OCI-LY3 (cell line): ENCODE results near the gene CRAT.

Experiments
- H2AFZ ChIP-seq: fragments of 200-600, 300-600 bp; shearing (Covaris generic); 2 replicates; pipeline ENCODE4 v1.6.0; 2014; ENCODE audit warnings: antibody characterized with exemption, low read depth, low read length
- H3K27ac ChIP-seq: fragments of 200-600, 300-600 bp; sonication (generic); 2 replicates; pipeline ENCODE4 v1.5.1; 2014; ENCODE audit warnings: mild to moderate bottlenecking, low read length, moderate library complexity, mixed read lengths
- H3K27me3 ChIP-seq: fragments of 200-600, 300-600 bp; sonication (generic); 2 replicates; pipeline ENCODE4 v1.6.1; 2014; ENCODE audit warnings: low read depth, low read length, mixed read lengths
- H3K36me3 ChIP-seq: fragments of 200-600, 300-600 bp; sonication (generic); replicated peaks from 2 replicates; pipeline ENCODE3; 2014; ENCODE audit warnings: low read depth, low read length, mixed read lengths
- H3K4me1 ChIP-seq: fragments of 300-600, 200-600 bp; sonication (generic); 2 replicates; pipeline ENCODE4 v1.6.1; 2014; ENCODE audit warnings: low read length, mixed read lengths
- H3K4me2 ChIP-seq: fragments of 200-600, 300-600 bp; sonication (generic); 2 replicates; pipeline ENCODE4 v1.6.1; 2014; ENCODE audit warnings: low read length, mixed read lengths
- H3K4me3 ChIP-seq: fragments of 300-600, 200-600 bp; sonication (generic); 2 replicates; pipeline ENCODE4 v1.5.1; 2014; ENCODE audit warnings: antibody characterized with exemption, mild to moderate bottlenecking, low read length, moderate library complexity
- H3K79me2 ChIP-seq: fragments of 300-600, 200-600 bp; shearing (Covaris generic); 2 replicates; pipeline ENCODE4 v1.6.1; 2014; ENCODE audit warnings: mild to moderate bottlenecking, low read length, mixed read lengths
- H3K9ac ChIP-seq: fragments of 300-600, 200-600 bp; shearing (Covaris generic); 2 replicates; pipeline ENCODE4 v1.6.0; 2014; ENCODE audit warnings: mild to moderate bottlenecking, low read length, moderate library complexity
- H3K9me3 ChIP-seq: fragments of 200-600, 300-600 bp; shearing (Covaris generic); 2 replicates; pipeline ENCODE4 v1.6.1; 2014; ENCODE audit warnings: low read length, mixed read lengths; ENCODE audit not compliant: insufficient read depth
- H4K20me1 ChIP-seq: fragments of 200-600, 300-600 bp; sonication (generic); 2 replicates; pipeline ENCODE4 v1.6.1; 2016; ENCODE audit warnings: low read length, mixed read lengths; ENCODE audit not compliant: insufficient read depth
- EZH2phosphoT487 ChIP-seq: fragments of 200-600 bp; shearing (Covaris generic); IDR thresholded peaks from 2 replicates; pipeline ENCODE4 v1.6.1; 2018; ENCODE audit warnings: antibody characterized with exemption, mixed run types, low read depth
- TF ChIP-seq, protein P1 (sequence below): fragments of 200-600, 300-600 bp; sonication (generic); IDR thresholded peaks from 2 replicates; pipeline ENCODE4 v1.5.1; 2014; ENCODE audit warnings: antibody characterized with exemption, low read length, low read depth

The CRAT gene

DNA sequence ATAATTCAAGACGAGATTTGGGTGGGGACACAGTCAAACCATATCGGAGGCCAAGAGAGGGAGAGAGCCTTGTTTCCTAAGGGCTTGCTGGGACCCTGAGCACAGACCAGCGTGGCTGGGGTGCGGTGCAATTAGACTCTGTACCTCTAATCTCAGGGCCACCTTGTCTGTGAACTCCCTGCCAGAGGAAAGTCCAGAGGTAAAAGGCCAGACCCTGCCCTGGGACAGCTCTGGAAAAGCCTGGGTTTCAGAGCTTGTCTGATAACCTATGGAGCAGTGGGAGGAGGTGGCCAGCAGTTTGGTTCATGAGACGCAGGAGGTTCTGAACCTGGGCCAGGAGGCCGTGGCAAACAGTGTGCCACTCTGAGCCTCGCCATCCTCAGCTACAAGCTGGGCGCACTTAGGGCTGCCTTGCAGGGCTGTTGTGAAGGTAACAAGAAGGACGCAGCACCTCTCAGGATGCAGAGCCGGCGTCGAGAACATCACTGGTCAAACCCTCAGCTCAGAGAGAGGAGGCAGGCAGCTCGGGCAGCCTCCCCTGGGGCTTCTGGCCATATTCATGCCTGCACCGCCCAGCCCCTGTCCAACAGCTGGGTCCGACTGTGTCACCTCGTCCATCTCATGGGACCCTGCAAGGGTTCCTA, 34.5 kb downstream of the CRAT start:
- no peaks in the 10 kb centered on the region for H4K20me1 ChIP-seq
- no peaks in the 10 kb centered on the region for H3K79me2 ChIP-seq
- no peak overlapping the region for H3K9ac ChIP-seq
- H3K27me3 ChIP-seq: no peaks in the 10 kb centered on the region
- H3K36me3 ChIP-seq: no peaks in the 10 kb centered on the region
- H3K4me1 ChIP-seq: peaks cover 2% of the 10 kb centered on the region; the same call in 1 of the 2 replicates
- no peak overlapping the region for H3K4me2 ChIP-seq
- H3K9me3 ChIP-seq: no peaks in the 10 kb centered on the region
- no peak overlapping the region for H2AFZ ChIP-seq
- H3K4me3 ChIP-seq: no peak overlapping the region
- no peak overlapping the region for H3K27ac ChIP-seq
- TF ChIP-seq EZH2phosphoT487: no peak
- TF ChIP-seq, protein P1, sequence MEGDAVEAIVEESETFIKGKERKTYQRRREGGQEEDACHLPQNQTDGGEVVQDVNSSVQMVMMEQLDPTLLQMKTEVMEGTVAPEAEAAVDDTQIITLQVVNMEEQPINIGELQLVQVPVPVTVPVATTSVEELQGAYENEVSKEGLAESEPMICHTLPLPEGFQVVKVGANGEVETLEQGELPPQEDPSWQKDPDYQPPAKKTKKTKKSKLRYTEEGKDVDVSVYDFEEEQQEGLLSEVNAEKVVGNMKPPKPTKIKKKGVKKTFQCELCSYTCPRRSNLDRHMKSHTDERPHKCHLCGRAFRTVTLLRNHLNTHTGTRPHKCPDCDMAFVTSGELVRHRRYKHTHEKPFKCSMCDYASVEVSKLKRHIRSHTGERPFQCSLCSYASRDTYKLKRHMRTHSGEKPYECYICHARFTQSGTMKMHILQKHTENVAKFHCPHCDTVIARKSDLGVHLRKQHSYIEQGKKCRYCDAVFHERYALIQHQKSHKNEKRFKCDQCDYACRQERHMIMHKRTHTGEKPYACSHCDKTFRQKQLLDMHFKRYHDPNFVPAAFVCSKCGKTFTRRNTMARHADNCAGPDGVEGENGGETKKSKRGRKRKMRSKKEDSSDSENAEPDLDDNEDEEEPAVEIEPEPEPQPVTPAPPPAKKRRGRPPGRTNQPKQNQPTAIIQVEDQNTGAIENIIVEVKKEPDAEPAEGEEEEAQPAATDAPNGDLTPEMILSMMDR: no peak

DNA sequence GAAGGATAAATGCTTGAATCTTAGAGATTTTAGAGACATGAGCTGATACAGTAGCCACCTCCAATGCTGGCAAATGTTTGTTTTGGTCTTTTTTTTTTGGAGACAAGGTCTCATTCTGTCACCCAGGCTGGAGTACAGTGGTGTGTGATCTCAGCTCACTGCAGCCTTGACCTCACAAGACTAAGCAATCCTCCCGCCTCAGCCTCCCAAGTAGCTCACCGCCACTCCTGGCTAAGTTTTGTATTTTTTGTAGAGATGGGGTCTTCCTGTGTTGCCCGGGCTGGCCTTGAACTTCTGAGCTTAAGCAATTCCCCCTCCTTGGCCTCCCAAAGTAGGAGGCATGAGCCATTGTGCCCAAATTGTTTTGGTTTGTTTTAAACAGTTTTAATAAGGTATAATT, 36.5 kb downstream of the CRAT start:
- Histone ChIP-seq H3K27me3 (no peaks in the 10 kb centered on the region), H3K36me3 (no peaks in the 10 kb centered on the region), H3K4me3 (no peak overlapping the region), H3K79me2 (no peaks in the 10 kb centered on the region), H3K9ac (no peak overlapping the region), H3K4me1 (no peaks in the 10 kb centered on the region), H2AFZ (no peak overlapping the region), H4K20me1 (no peaks in the 10 kb centered on the region), H3K4me2 (no peak overlapping the region), H3K27ac (no peak overlapping the region), H3K9me3 (no peaks in the 10 kb centered on the region)
- no peak for TF ChIP-seq EZH2phosphoT487
- TF ChIP-seq, protein P1: no peak

DNA sequence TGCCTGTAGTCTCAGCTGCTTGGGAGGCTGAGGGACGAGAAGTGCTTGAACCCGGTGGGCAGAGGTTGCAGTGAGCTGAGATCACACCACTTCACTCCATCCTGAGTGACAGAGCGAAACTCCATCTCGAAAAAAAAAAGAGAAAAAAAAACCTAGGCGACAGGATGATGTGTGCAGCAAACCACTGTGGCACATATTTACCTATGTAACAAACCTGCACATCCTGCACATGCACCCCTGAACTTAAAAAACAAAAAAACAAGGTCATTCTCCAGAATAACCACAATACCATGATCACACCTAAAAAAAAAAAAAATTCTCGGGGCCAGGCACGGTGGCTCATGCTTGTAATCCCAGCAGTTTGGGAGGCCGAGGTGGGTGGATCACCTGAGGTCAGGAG, 37.2 kb downstream of the CRAT start:
- Histone ChIP-seq H4K20me1 (no peaks in the 10 kb centered on the region), H3K4me3 (no peak overlapping the region), H3K4me1 (no peaks in the 10 kb centered on the region), H3K4me2 (no peak overlapping the region), H3K27ac (no peak overlapping the region), H2AFZ (no peak overlapping the region), H3K27me3 (no peaks in the 10 kb centered on the region), H3K9me3 (no peaks in the 10 kb centered on the region), H3K79me2 (no peaks in the 10 kb centered on the region), H3K9ac (no peak overlapping the region), H3K36me3 (no peaks in the 10 kb centered on the region)
- no peak for TF ChIP-seq EZH2phosphoT487
- TF ChIP-seq, protein P1: no peak

DNA sequence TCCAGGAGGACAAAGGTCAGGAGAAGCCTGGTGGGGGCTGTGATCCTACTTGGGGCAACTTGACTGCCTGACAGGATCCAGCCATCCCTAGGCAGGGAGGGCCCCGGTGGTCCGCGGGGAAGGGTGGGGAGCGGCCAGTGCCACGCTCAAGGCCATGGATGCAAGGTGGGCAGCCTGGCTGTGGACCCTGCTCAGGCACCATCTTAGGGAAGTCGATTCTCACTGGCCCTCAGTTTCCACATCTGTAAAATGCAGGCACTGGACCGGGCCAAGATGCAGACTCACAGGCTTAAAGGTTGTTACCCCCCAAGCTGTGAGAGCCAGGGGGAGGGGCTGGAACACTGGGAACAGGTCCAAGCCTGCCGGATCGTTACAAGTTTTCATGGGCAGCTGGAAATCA, 38.4 kb downstream of the CRAT start:
- Histone ChIP-seq H3K36me3 (no peaks in the 10 kb centered on the region), H3K79me2 (no peaks in the 10 kb centered on the region), H3K27me3 (no peaks in the 10 kb centered on the region), H3K4me1 (no peaks in the 10 kb centered on the region), H3K4me3 (no peak overlapping the region), H3K9me3 (no peaks in the 10 kb centered on the region), H2AFZ (no peak overlapping the region), H3K9ac (no peak overlapping the region), H3K4me2 (no peak overlapping the region), H3K27ac (no peak overlapping the region), H4K20me1 (no peaks in the 10 kb centered on the region)
- TF ChIP-seq, protein P1: no peak
